ENCODE measurements around the gene SMS.

- TF ChIP-seq CTCF (IDR thresholded peaks at IDR 0.05) (no peak), EP300 (IDR thresholded peaks at IDR 0.05; ENCODE audit: low read depth) (no peak), POLR2A (IDR thresholded peaks at IDR 0.05) (no peak)
Measured at GRCh38 chrX:21966866-21967265, 26.4 kb downstream of the SMS start.

Data from transverse colon (tissue), 3 donors.